Ishikawa (cell line): ENCODE measurements around the gene SEMA3D.

ENCODE experiments used
- CREB1 ChIP-seq: IDR thresholded peaks from 2 replicates; pipeline ENCODE4 v1.6.1; 2012; ENCODE audit warnings: low read depth
- EGR1 ChIP-seq: IDR thresholded peaks from 2 replicates; pipeline ENCODE4 v1.6.1; 2012
- EP300 ChIP-seq: IDR thresholded peaks from 2 replicates; pipeline ENCODE4 v1.6.1; 2012; ENCODE audit warnings: borderline replicate concordance
- NFIC ChIP-seq: IDR thresholded peaks from 2 replicates; pipeline ENCODE4 v1.6.1; 2012
- RAD21 ChIP-seq: IDR thresholded peaks from 2 replicates; pipeline ENCODE4 v1.6.1; 2012; ENCODE audit warnings: low read depth
- REST ChIP-seq: IDR thresholded peaks from 2 replicates; pipeline ENCODE4 v1.6.1; 2012; ENCODE audit warnings: low read depth, mild to moderate bottlenecking
- TAF1 ChIP-seq: IDR thresholded peaks from 2 replicates; pipeline ENCODE4 v1.6.1; 2012; ENCODE audit warnings: low read depth, mild to moderate bottlenecking
- TCF12 ChIP-seq: IDR thresholded peaks from 2 replicates; pipeline ENCODE4 v1.6.1; 2012; ENCODE audit warnings: low read depth
- TEAD4 ChIP-seq: IDR thresholded peaks from 2 replicates; pipeline ENCODE4 v1.6.1; 2012
- USF1 ChIP-seq: IDR thresholded peaks from 2 replicates; pipeline ENCODE4 v1.6.1; 2012
- YY1 ChIP-seq: IDR thresholded peaks from 2 replicates; pipeline ENCODE4 v1.6.1; 2012; ENCODE audit warnings: low read depth
- ZBTB7A ChIP-seq: IDR thresholded peaks from 2 replicates; pipeline ENCODE4 v1.6.1; 2012; ENCODE audit warnings: low read depth

GRCh38 chr7:85079434-85079833 is 107.4 kb downstream of the SEMA3D start:
- TF ChIP-seq CREB1 (no peak), TEAD4 (no peak), USF1 (no peak), TCF12 (no peak), YY1 (no peak), RAD21 (no peak), NFIC (no peak), EP300 (no peak), TAF1 (no peak), REST (no peak), ZBTB7A (no peak), EGR1 (no peak)
